Measurements from ENCODE around the gene TMEM171.

DNA sequence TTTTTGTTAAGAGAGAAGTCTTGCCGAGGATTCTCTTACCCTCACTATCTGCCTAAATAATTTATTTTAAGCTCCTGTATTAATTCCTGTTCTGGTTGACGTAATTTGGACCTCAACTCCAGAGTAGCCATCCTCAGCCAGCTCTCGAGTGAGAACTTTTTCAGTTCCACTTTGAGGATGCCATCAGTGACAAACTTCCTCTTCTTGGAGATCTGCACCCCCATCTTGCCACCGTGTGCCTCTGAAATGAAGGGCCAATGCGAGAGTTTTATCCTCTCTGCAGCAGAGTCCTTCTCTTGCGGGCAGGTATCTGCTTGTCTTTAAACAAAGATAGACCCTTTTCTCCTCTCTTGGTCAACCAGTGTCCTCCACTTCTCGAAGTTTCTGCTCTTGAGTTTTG, 33.1 kb downstream of the TMEM171 start:
- TF ChIP-seq, protein P1, sequence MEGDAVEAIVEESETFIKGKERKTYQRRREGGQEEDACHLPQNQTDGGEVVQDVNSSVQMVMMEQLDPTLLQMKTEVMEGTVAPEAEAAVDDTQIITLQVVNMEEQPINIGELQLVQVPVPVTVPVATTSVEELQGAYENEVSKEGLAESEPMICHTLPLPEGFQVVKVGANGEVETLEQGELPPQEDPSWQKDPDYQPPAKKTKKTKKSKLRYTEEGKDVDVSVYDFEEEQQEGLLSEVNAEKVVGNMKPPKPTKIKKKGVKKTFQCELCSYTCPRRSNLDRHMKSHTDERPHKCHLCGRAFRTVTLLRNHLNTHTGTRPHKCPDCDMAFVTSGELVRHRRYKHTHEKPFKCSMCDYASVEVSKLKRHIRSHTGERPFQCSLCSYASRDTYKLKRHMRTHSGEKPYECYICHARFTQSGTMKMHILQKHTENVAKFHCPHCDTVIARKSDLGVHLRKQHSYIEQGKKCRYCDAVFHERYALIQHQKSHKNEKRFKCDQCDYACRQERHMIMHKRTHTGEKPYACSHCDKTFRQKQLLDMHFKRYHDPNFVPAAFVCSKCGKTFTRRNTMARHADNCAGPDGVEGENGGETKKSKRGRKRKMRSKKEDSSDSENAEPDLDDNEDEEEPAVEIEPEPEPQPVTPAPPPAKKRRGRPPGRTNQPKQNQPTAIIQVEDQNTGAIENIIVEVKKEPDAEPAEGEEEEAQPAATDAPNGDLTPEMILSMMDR (IDR thresholded peaks at IDR 0.05 in 2 of 3, conservative IDR thresholded peaks at IDR 0.05 in 1 of 3; ENCODE audit: borderline replicate concordance in 1 of 3, insufficient read depth in 1 of 3, low read depth in 2 of 3, low read length in 2 of 3) = no peak
- TF ChIP-seq, protein P2, sequence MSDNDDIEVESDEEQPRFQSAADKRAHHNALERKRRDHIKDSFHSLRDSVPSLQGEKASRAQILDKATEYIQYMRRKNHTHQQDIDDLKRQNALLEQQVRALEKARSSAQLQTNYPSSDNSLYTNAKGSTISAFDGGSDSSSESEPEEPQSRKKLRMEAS (IDR thresholded peaks at IDR 0.05) = no peak
- TF ChIP-seq ZFX (IDR thresholded peaks at IDR 0.05) (no peak), POLR2A (IDR thresholded peaks at IDR 0.05; ENCODE audit: borderline replicate concordance, extremely low read depth, insufficient read depth, insufficient read length) (no peak)
- TF ChIP-seq, protein P3, sequence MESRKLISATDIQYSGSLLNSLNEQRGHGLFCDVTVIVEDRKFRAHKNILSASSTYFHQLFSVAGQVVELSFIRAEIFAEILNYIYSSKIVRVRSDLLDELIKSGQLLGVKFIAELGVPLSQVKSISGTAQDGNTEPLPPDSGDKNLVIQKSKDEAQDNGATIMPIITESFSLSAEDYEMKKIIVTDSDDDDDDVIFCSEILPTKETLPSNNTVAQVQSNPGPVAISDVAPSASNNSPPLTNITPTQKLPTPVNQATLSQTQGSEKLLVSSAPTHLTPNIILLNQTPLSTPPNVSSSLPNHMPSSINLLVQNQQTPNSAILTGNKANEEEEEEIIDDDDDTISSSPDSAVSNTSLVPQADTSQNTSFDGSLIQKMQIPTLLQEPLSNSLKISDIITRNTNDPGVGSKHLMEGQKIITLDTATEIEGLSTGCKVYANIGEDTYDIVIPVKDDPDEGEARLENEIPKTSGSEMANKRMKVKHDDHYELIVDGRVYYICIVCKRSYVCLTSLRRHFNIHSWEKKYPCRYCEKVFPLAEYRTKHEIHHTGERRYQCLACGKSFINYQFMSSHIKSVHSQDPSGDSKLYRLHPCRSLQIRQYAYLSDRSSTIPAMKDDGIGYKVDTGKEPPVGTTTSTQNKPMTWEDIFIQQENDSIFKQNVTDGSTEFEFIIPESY (IDR thresholded peaks at IDR 0.05; ENCODE audit: extremely low read depth, insufficient replicate concordance, low read length) = no peak

Data from HCT116 (cell line).